ENCODE data around the gene ACER3.

Gene ACER3

GRCh38 chr11:77072851-77073327, 212.2 kb downstream of the ACER3 start:
- DNase-seq (ENCODE audit: low read depth in 1 of 2, low spot score in 1 of 2), result no peak
- Histone ChIP-seq H3K27ac (replicated peaks) (no peak overlapping the region), H3K27me3 (ENCODE audit: insufficient read depth, poor library complexity, severe bottlenecking) (no peaks in the 10 kb centered on the region), H3K4me3 (replicated peaks; ENCODE audit: insufficient read depth, low read length) (no peak overlapping the region)
- TF ChIP-seq CTCF (IDR thresholded peaks at IDR 0.05; ENCODE audit: insufficient read depth, low read length), result no peak
- no peak for TF ChIP-seq GABPA (IDR thresholded peaks at IDR 0.05; ENCODE audit: low read depth)
- TF ChIP-seq SPI1 (IDR thresholded peaks at IDR 0.05; ENCODE audit: borderline replicate concordance, low read depth), result no peak
- no peak for TF ChIP-seq POLR2AphosphoS5 (IDR thresholded peaks at IDR 0.05; ENCODE audit: low read depth)
- no peak for TF ChIP-seq REST (IDR thresholded peaks at IDR 0.05; ENCODE audit: insufficient replicate concordance, low read depth)

- no peak overlapping the region for H3K27ac ChIP-seq (replicated peaks)
- TF ChIP-seq POLR2AphosphoS5 (IDR thresholded peaks at IDR 0.05; ENCODE audit: low read depth) (no peak), CTCF (IDR thresholded peaks at IDR 0.05; ENCODE audit: insufficient read depth, low read length) (no peak), GABPA (IDR thresholded peaks at IDR 0.05; ENCODE audit: low read depth) (no peak), SPI1 (IDR thresholded peaks at IDR 0.05; ENCODE audit: borderline replicate concordance, low read depth) (no peak), REST (IDR thresholded peaks at IDR 0.05; ENCODE audit: insufficient replicate concordance, low read depth) (no peak)
- no peak overlapping the region for H3K4me3 ChIP-seq (replicated peaks; ENCODE audit: insufficient read depth, low read length)
- no peaks in the 10 kb centered on the region for H3K27me3 ChIP-seq (ENCODE audit: insufficient read depth, poor library complexity, severe bottlenecking)
- no peak for DNase-seq (ENCODE audit: low read depth in 1 of 2, low spot score in 1 of 2)
Measured at GRCh38 chr11:77073328-77074001, 212.7 kb downstream of the ACER3 start.

GRCh38 chr11:77074205-77074604, 213.5 kb downstream of the ACER3 start:
- TF ChIP-seq CTCF (IDR thresholded peaks at IDR 0.05; ENCODE audit: insufficient read depth, low read length) (no peak), REST (IDR thresholded peaks at IDR 0.05; ENCODE audit: insufficient replicate concordance, low read depth) (no peak), SPI1 (IDR thresholded peaks at IDR 0.05; ENCODE audit: borderline replicate concordance, low read depth) (no peak), GABPA (IDR thresholded peaks at IDR 0.05; ENCODE audit: low read depth) (no peak), POLR2AphosphoS5 (IDR thresholded peaks at IDR 0.05; ENCODE audit: low read depth) (no peak)
- Histone ChIP-seq H3K27ac (replicated peaks) (no peak overlapping the region), H3K27me3 (ENCODE audit: insufficient read depth, poor library complexity, severe bottlenecking) (no peaks in the 10 kb centered on the region), H3K4me3 (replicated peaks; ENCODE audit: insufficient read depth, low read length) (no peak overlapping the region)
- no peak for DNase-seq (ENCODE audit: low read depth in 1 of 2, low spot score in 1 of 2)

Data from HL-60 (cell line).